Adrenal gland (tissue), 12 donors: Measurements from ENCODE around the gene PNKP. TPM values are rescaled to one million over a fixed set of nuclear protein-coding genes. Genes with fewer than 3 reads are reported as not detected.

ENCODE experiments used
- DNase-seq, 7 donors: peaks; one replicate each; pipeline ENCODE4 v3.0.0-alpha.2; 2019 to 2020
- H3K27ac ChIP-seq, 5 donors: fragments of 200-600 bp; sonication (generic) in 4 of 5; 1 replicate in 3 of 5; 2 replicates in 2 of 5; pipeline versions ENCODE4 v1.5.1 to v1.8.0; 2016 to 2020; ENCODE audit warnings: mild to moderate bottlenecking in 1 of 5
- H3K27me3 ChIP-seq: fragments of 200-600 bp; 2 replicates; pipeline ENCODE4 v1.8.0; 2021
- H3K36me3 ChIP-seq, 2 donors: fragments of 200-600 bp; replicated peaks in 1 of 2; 1 replicate in 1 of 2; 2 replicates in 1 of 2; pipeline versions ENCODE4 v1.5.1 to v1.8.0; 2018 to 2022
- H3K4me1 ChIP-seq, 2 donors: fragments of 200-600 bp; replicated peaks in 1 of 2; 1 replicate in 1 of 2; 2 replicates in 1 of 2; pipeline versions ENCODE4 v1.5.1 to v1.8.0; 2018 to 2021
- H3K4me3 ChIP-seq, 4 donors: fragments of 200-600 bp; sonication (generic) in 3 of 4; one replicate each; pipeline ENCODE4 v1.5.1; 2016 to 2018
- H3K9me3 ChIP-seq, 3 donors: fragments of 200-600 bp; sonication (generic) in 1 of 3; replicated peaks in 1 of 3; 1 replicate in 2 of 3; 2 replicates in 1 of 3; pipeline versions ENCODE4 v1.5.1 to v1.8.0; 2016 to 2021
- CTCF ChIP-seq, 6 experiments: fragments of 450-650 bp in 4 of 6; fragments of 200-600 bp in 2 of 6; sonication (generic) in 1 of 6; IDR thresholded peaks; 1 replicate in 5 of 6; 2 replicates in 1 of 6; pipeline versions ENCODE4 v1.5.1 to v1.8.0; 2016 to 2021; ENCODE audit warnings: antibody characterized with exemption in 6 of 6, mild to moderate bottlenecking in 2 of 6, moderate library complexity in 1 of 6
- POLR2A ChIP-seq, 2 donors: fragments of 450-650 bp; IDR thresholded peaks; one replicate each; pipeline ENCODE4 v1.6.1; 2017; ENCODE audit warnings: antibody characterized with exemption in 2 of 2, mild to moderate bottlenecking in 2 of 2, moderate library complexity in 1 of 2
- WGBS, 4 donors: extraction: QIAGEN DNeasy Blood & Tissue Kit in 2 of 4; methylation state at CpG; one replicate each; pipeline versions ENCODE4 v1.1.5 to v1.1.7; 2013 to 2017; 5-methylcytosine and 5-hydroxymethylcytosine counted together
- intact Hi-C, 2 donors: fragments of 100-400 bp; cut with DNase I; formaldehyde crosslinking; loops; one replicate each; pipeline versions ENCODE4 v1.14.1 to v1.15.0; 2022 to 2023
- polyA plus RNA-seq, 3 donors: library from polyadenylated mRNA; stranded (reverse); fragments of 200-250 nt in 2 of 3; fragments of 350-450 nt in 1 of 3; fragmentation: Illumina TruSeq in 1 of 3; extraction: RNeasy Lipid Tissue Mini Kit (QIAGEN cat#74804) in 1 of 3; gene quantifications; one replicate each; pipeline ENCODE4 v1.2.3, GENCODE V29; 2013 to 2014
- total RNA-seq, 9 donors: library from RNA; depleted of rRNA in 4 of 9; stranded (reverse); fragments of >200 nt in 4 of 9; fragments of 120-200 nt in 1 of 9; fragmentation: NEBNext Ultra II Directional in 1 of 9; extraction: Animal tissue kit (Norgen Biotek cat#: 25700) in 1 of 9; gene quantifications; one replicate each; pipeline versions ENCODE4 v1.1.0 to v1.2.4, GENCODE V29; 2013 to 2023
- donor health status: healthy with polysubstance abuse.
- donor health status: Bipolar disorder and iron deficiency.
- donor health status: DM: yes; HTN: yes; CAD: no.
- donor health status: DM: no; HTN: no; CAD: no.
- donor health status: DM: no; HTN: no; CAD: no.
- donor health status: DM: yes; HTN: yes; CAD: no.

The PNKP gene
- total and polyA plus RNA-seq, 12 donors, result 40.7 to 344 (median 100) TPM

GRCh38 chr19:49862391-49863253 is 4.8 kb downstream of the PNKP start:
- peak in 2 of 6 experiments; percentile 17 to 19 for TF ChIP-seq CTCF (IDR thresholded peaks at IDR 0.05)
- no peak for TF ChIP-seq POLR2A (IDR thresholded peaks at IDR 0.05)
- no peaks in the 10 kb centered on the region for H3K27me3 ChIP-seq
- no peaks in the 10 kb centered on the region for H3K9me3 ChIP-seq
- peak overlapping the region in 2 of 5 donors; percentile 81 to 94 for H3K27ac ChIP-seq
- H3K4me3 ChIP-seq, result no peak overlapping the region
- intact Hi-C loops, result no loop called here
- 61 to 71% (median 68%) methylated on average over 20 to 49 of the region's 49 CpGs for WGBS, 4 donors
- H3K36me3 ChIP-seq, result peaks cover 0 to 59% of the 10 kb centered on the region in 2 donors
- peaks cover 41 to 79% of the 10 kb centered on the region in 2 donors for H3K4me1 ChIP-seq
- peak in 6 of 7 donors; percentile 35 to 63 (median 52) for DNase-seq

GRCh38 chr19:49861541-49862378 is 5.6 kb downstream of the PNKP start:
- no peaks in the 10 kb centered on the region for H3K9me3 ChIP-seq
- WGBS, 4 donors, result 61 to 78% (median 68%) methylated on average over 21 to 60 of the region's 60 CpGs
- no peaks in the 10 kb centered on the region for H3K27me3 ChIP-seq
- peak; percentile 51 to 69 (median 58) for DNase-seq
- TF ChIP-seq CTCF (IDR thresholded peaks at IDR 0.05) (no peak), POLR2A (IDR thresholded peaks at IDR 0.05) (no peak)
- intact Hi-C loops, result no loop called here
- H3K36me3 ChIP-seq, result peaks cover 0 to 68% of the 10 kb centered on the region in 2 donors
- peak overlapping the region in 4 of 5 donors; percentile 78 to 94 (median 82) for H3K27ac ChIP-seq
- peaks cover 46 to 85% of the 10 kb centered on the region in 2 donors for H3K4me1 ChIP-seq
- no peak overlapping the region for H3K4me3 ChIP-seq

GRCh38 chr19:49861107-49861506 is 6.3 kb downstream of the PNKP start:
- peaks cover 43 to 84% of the 10 kb centered on the region in 2 donors for H3K4me1 ChIP-seq
- H3K27ac ChIP-seq, result peak overlapping the region; percentile 69 to 94 (median 81)
- peak overlapping the region in 1 of 4 donors; percentile 19 for H3K4me3 ChIP-seq
- intact Hi-C loops, result no loop called here
- peaks cover 0 to 74% of the 10 kb centered on the region in 2 donors for H3K36me3 ChIP-seq
- TF ChIP-seq POLR2A (IDR thresholded peaks at IDR 0.05) (peak in 1 of 2 donors; percentile 25), CTCF (IDR thresholded peaks at IDR 0.05) (no peak)
- H3K9me3 ChIP-seq, result no peaks in the 10 kb centered on the region
- peak; percentile 71 to 88 (median 85) for DNase-seq
- no peaks in the 10 kb centered on the region for H3K27me3 ChIP-seq
- WGBS, 4 donors, result 12 to 37% (median 34%) methylated on average over 4 to 13 of the region's 13 CpGs; no CpG with 5 or more reads in 1 of the 4 donors
